CMK (cell line): Measurements from ENCODE around the gene SH3GL1.
A peak's percentile ranks its signal among the peaks of the same experiment; 100 is the strongest.
"Not testable (repeated sequence)": the region's sequence is repeated elsewhere in the genome, so short reads cannot be mapped to it uniquely, and the experiment has no call there.

Experiments
- DNase-seq: peaks from one replicate; pipeline ENCODE4 v3.0.0-alpha.2; 2010; ENCODE audit warnings: low read depth

Gene SH3GL1

DNA sequence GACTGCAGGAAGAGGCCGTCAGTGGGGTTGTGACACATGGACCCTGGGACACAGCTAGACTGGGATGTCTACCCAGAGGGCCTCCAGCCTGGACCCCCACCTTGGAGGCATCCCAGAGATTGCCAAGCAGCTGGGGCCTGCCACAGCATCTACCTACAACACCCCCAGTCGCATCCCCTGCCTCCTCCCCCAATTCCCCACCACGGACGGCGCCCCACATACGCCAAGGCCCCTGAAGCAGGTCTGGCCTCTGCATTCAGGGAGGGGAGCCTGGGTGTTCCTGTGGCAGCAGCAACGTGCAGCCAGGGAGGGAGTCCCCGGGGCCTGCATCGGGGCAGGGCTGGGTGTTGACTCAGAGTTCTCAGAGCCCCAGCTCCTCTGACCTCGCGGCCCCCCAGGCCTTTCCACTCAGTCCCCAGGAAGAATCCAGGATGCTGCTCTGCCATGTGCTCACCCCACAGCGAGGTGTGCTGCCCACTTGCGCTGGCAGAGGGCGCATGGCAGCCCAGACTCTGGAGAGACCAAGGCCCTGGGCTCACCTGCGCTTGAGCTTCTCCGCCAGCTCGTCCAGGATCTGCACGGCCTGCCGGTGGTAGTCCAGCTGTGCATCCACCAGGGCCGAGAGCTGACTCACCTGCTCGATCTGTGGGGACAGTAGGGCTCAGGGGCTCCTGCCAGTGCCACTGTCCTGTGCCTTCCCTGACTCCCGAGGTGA lies 37.4 kb downstream of the SH3GL1 start:
- no peak for DNase-seq

DNA sequence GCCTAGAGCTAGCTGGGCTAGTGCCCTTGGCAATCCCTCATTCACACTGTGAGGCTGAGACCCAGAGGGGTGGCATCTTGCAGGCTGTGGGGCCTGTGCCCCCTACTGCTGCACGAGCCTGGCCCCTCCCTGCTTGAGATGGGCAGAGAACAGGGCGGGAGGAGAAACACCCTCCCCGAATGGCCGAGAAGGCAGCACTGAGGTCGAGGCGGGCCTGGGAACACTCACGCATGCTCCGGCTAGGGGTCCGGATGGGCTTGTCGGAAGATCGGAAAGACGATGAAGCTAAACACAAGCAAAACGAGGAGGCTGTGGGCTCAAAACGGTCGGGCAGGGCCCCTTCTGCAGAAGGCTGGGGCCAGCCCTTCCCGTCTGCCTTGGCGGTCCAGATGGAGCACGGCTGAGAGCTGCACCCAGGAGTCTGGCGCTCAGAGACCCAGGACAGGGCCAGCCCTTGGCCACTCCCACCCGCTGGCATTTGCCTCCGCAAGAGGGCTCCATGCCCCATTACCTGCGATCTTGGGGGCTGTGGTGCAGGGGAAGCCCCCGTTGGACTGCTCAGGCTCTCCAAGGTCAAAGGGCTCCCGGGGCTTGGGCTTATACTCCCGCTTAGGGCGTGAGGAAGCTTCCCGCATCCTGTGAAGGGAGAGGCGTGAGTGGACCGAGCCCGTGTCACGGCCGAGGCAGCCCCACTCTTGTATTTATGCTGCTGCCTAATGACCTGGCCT lies 38.1 kb downstream of the SH3GL1 start:
- no peak for DNase-seq

DNA sequence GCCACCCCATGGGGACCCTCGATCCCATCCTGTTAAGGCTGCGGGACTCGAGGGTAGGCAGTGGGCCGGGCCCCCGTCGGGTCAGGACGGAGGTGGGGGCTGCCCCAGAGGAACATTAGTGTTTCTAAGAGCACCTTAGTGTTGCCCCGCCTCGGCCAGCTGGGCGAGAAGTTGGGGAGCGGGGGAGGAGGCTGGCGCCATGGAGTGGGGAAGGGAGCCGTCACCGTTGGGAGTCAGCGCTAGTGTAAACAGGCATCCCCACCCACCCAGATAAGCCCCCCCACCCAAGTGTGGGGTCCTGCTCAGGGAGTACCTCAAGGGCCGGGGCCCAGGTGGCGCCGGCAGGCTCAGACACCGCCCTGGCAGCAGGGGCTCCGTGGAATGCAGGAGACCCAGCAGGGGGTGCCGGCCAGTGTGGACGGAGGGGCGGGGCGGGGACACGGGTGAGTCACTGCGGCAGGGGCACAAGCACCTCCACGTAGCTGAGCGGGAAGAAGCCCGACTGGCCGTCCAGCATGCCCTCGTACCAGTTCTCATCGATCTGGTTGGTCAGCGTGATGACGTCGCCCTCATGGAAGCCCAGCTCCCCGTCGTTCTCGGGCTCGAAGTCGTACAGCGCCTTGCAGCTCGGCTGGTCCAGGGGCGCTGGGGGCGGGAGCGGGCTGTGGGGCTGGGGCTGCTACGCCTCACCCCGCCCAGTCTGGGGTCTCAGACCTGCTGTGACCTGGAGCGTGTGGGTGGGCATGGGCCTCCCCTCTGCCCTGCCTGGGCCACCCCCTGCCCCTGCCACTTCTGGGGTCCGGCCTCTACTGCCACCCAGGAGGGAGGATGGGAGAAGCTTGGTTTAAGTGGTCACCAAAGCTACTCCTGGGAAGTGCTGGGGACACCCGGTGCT lies 38.9 kb downstream of the SH3GL1 start:
- no peak for DNase-seq

DNA sequence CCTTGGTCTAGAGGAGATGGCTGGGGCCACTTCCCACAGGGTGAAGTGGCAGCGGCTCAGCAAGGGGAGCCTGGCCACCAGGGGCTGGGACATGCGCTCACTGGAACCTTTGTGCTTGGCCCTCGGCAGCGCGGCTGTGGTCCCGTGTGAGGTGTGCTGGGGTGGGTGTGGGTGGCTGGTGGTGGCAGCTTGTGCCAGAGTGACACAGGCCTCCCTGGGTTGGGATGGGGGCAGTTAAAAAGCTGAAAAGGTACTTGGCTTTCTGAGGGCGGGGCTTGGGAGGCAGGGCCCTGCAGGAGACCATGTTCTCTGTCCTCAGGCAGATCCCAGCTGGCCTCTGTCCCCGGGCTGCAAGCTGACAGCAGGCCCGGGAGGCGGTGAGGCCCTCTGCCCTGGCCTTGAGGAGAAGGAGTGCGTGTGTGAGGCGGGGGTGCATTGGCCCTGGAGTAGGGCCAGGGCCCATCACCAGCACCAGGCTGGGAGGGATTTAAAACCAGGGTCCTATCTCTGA lies 39.7 kb downstream of the SH3GL1 start:
- no peak for DNase-seq

DNA sequence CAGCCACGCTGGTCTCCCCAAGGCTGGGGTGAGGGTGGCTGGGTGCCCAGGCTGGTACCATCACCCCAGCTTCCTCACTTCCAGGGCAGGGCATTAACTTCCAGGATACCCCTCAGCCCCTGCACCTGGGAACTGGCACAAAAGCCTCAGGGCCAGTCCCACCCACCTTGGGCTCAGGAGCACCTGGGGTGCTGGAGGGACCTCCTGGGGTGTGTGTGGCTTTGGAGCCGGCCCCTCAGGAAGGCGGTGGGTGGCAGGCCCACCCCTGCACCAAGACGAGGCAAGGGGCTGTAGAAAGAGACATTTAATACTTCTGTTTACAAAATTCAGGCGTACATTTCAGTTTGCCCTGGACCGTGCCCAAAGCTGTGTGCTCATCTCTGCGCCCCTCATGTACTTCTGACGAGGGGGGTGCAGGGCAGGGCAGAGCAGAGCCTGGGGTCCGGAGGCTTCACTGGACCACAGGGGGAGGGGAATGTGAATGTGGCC lies 40.2 kb downstream of the SH3GL1 start:
- DNase-seq = no peak

DNA sequence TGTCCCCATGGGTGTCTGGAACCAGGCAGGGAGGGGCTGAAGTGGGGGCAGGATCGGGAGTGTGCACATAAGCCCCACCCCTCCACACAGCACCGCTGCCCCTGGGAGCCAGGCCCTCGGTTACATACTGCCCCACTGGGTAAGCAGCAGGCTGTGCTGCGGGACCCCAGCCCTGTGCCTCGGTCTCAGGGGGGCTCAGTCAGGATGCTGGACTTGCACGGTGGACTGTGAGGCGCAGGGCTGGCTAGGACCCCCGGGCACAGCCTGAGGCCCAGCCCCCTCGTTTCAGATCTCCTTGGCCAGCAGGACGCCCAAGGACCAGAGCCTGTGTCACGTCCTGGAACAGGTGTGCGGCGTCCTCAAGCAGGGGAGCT lies 40.7 kb downstream of the SH3GL1 start:
- DNase-seq = no peak

DNA sequence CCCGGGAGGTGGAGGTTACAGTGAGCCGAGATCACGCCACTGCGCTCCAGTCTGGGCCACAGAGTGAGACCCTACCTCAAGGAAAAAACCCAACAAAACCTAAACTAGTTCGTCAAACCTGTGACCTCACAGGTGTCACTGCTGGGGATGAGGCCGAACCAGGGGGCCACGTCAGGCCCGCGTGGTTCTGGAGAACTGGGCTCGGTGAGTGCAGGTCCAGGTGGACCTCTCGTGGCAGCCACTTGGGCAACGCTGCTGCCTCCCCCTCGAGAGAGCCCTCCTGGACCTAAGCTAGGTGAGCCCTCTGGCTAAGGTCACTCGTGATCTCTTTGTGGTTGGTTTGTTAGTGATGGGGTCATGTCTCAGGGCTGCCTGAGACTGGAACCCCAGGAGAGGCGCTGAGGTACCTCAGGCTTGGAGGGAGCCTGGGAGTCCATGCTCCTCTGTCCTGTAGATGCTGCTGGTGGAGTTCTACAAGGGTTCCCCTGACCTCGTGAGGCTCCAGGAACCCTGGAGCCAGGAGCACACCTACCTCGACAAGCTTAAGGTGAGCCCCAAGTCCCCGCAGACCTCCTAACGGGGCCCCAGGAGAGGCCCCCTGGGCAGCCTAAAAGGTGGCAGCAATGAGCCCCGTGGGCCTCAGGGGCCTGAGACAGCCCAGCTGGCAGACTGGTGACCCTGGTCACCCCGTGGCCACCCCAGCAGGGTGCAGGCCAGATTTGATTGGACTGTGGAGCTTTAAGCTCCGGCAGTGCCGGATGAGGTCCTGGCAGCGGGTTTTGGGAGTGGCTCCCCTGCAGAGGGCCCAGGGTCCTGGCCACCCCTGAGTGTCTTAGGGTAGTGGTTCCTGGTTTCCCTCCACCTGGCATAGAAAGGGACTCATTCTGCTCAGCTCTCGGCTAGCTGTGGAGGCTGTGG lies 41.4 kb downstream of the SH3GL1 start:
- DNase-seq = no peak

DNA sequence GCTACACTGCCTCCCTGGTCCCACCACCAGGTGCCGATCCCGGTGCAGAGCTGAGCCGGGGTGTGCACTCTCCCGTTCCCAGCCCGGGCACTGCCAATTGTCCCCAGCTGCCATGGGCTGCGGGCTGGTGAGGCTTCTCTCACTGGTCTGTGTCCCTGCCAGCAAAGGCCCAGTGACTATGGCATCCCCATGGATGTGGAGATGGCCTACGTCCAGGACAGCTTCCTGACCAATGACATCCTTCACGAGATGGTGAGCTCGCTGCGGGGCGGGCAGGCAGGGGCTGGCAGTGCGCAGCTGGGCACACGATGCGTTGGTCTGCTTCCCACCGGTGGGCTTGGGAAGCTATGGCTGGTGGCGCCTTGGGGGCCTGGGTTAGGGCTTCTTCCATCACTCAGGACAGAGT lies 42.4 kb downstream of the SH3GL1 start:
- no peak for DNase-seq

DNA sequence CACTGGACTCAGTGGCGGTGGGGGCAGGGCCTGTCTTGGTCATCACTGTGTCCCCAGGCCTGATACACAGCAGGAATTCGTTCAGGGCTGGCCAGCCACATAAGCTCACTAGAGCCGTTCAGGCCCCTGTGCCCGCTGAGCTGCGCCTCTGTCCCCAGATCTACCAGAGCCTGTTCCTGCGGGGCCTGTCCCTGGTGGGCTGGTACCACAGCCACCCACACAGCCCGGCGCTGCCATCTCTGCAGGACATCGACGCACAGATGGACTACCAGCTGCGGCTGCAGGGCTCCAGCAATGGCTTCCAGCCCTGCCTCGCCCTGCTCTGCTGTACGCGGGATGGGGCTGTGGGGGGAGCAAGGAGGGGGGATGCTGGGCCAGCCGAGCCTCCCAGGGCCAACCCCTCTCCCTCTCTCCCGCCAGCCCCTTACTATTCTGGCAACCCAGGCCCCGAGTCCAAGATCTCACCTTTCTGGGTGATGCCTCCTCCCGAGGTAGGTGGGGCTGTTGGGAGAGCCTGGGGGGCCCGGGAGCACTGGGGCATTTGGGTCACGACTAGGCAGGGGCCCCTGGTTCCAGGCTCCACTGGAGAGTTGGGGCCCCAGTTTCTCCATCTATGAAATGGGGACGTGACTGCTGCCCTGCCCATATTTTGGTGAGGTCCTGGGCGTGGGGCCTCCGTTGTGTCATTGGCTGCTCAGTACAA lies 43.1 kb downstream of the SH3GL1 start:
- DNase-seq = no peak

DNA sequence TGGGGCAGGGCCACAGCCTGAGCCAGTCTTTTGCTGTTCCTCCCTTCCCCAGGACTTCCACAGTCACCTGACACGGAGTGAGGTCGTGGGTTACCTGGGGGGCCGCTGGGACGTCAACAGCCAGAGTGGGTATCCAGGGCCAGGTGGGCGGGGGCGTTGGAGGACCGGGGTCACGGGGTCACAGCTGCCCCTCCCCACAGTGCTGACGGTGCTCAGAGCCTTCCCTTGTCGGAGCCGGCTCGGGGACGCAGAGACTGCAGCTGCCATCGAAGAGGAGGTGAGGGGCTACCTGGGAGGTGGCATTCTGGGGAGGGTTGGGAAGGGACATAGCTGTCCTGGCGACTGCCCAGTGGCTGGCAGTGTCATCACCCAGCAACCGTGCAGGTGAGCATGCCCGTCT lies 45.5 kb downstream of the SH3GL1 start:
- DNase-seq = no peak

DNA sequence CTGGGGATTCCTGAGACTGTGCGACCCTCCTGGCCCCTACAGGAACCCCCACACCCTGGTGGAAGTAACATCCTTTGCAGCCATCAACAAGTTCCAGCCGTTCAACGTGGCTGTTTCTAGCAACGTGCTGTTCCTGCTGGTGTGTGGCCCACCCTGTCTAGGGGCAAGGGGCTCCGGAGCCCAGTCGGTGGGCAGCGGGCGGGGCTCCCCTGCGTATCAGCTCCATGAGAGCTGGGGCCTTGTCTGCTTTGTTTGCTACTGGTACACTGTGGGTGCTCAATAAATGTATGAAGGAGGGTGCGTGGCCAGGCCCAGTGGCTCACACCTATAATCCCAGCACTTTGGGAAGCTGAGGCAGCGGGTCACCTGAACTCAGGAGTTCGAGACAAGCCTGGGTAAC lies 46.1 kb downstream of the SH3GL1 start:
- no peak for DNase-seq

DNA sequence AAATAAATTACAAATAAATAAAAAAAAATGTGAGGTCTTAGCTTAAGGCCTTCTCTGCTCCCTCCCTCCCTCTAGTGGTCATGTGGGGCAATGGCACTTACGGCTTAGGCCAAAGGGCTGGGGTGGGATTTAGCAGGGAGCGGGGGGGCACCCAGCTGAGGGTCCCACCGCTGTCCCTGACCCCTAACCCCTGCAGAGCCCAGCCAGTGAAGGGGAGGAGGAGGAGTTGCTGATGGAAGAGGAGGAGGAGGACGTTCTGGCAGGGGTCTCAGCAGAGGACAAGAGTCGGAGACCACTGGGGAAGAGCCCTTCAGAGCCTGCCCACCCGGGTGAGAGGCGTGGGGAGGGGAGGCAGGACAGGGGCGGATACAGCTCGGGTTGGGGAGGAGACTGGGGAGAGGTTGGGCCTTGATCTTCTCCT lies 47.6 kb downstream of the SH3GL1 start:
- DNase-seq = no peak

DNA sequence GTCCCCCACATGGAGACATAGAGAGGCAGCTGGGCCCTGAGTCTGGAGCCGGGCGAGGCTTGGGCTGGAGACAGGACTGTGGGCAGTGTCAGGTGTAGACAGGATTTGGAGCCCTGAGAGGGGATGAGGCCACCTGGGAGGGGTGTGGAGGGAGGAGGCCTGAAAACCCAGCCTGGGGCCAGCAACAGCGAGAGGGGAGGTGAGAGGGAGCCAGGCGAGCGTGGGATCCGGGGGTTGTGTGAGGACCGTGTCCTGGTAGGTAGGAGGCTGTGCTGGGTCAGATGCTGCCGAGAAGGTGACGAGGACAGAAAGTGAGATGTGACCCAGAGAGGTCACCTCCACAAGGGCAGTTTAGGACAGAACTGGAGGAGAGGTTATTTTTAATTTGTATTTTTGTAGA lies 49.6 kb downstream of the SH3GL1 start:
- DNase-seq = no peak

DNA sequence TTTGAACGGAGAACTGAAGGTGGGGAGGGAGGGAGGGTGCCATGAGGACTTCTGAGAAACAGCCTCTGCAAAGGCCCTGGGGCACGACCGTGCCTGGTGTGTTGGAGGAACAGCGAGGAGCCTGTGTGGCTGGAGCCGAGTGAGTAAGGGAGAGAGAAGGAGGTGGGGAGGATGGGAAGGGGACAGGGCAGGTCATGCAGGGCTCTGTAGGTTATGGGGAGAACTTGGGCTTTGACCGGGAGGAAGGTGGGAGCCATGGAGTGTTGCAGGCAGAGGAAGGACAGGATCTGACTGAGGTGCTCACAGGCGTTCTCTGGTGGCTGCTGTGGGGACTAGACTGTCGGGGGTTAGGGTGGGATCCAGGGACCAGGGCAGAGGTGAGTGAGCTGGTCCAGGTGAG lies 50.2 kb downstream of the SH3GL1 start:
- no peak for DNase-seq

DNA sequence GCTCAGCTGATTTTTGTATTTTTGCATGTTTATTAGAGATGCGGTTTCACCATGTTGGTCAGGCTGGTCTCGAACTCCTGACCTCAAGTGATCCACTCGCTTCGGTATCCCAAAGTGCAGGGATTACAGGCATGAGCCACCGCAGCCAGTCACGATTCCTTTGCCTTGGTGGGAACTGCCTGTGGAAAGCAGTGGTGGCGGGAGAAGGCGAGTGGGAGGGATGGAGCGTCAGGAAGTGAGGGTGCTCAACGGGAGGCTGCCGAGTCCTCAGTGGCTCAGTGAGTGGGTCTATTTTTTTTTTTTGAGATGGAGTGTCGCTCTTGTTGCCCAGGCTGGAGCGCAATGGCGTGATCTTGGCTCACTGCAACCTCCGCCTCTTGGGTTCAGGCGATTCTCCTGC lies 51.1 kb downstream of the SH3GL1 start:
- not testable (repeated sequence) for DNase-seq

DNA sequence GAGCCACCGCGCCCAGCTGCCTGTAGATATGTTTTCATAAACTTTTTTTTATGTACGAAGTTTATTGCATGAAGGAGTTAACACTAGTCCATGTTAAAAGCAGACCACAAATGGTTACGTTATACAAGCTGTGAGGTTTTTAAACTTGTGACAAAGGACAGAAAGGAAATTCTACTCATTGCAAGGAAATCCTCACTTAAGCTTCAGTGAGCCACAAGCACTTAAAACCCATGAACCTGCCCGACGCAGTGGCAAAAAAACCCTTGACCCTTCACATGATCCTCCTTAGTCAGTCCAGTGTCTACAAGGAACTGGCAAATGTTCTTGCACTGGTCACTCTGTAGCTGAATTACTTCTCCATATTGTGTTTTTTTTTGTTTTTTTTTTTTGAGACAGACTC lies 52.8 kb downstream of the SH3GL1 start:
- DNase-seq = no peak

DNA sequence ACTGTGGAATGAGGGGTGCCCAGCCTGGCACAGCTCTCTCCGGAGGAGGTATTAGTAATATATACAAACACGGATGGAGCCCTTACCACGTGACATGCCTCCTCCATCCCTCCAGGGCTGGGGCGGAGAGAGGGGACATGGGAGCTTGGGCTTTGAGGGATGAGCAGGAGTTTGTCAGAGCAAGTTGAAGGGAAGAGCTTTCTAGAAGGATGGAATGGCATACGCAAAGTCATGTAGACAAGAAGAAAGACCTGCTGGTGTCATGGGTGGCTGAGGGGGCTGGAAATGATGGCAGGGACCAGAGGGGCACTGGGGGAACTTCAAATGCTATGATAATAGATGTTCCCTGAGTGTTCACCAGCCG lies 54.3 kb downstream of the SH3GL1 start:
- DNase-seq = no peak

DNA sequence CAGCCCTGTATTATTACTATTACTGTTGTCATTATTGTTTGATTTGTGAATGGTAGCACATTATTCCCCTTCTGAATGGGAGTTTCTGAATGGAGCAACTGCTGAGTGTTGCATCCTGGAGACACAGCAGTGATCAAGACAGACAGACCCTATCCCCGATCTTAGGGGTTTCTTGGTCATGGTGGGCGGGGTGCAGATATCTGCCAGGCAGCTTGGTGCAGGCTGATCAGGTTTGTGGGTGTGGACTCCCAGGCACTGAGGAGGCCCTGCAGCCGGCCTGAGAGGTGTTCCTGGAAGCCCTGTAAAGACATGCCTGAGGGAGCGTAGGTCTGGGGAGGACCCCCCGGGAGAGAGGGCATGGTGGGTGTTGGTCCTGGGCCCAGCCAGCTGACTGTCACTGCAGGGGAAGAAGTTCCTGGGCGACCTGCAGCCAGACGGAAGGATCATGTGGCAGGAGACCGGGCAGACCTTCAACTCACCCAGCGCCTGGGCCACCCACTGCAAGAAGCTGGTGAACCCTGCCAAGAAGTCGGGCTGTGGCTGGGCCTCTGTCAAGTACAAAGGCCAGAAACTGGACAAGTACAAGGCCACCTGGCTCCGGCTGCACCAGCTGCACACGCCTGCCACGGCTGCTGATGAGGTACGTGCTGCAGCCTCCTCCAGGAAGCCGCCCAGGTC lies 54.9 kb downstream of the SH3GL1 start:
- DNase-seq = no peak

DNA sequence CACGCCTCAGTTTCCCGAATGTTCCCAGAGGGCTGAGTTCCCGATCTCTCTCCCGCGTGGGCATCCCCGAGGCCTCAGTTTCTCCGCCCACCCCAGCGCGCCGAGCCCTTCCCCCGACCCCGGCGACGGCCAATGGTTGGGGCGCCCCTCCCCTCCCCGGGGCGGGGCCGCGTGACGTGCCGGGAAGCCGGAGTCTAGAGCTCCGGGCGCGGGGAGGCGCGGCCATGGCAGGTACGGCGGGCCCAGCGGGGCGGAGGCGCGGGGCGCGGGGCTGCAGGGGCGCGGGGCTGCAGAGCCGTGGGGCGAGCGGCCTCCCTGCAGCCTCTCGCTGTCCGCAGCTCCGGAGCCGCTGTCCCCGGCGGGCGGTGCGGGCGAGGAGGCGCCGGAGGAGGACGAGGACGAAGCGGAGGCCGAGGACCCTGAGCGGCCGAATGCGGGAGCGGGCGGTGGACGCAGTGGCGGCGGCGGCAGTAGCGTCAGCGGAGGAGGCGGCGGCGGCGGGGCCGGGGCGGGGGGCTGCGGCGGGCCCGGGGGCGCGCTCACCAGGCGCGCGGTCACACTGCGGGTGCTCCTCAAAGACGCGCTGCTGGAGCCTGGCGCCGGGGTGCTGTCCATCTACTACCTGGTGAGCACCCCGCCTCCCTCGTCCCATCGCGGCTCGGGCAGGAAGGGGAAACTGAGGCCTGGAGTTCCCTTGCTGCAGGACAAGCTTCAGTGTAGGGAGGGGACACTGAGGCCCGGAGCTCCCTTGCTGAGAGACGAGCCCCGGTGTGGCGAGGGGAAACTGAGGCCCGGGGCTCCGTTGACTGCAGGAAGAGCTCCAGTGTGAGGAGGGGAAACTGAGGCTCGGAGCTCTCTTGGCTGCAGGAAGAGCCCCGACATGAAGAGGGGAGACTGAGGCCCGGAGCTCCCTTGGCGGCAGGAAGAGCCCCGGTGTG lies 56.7 kb downstream of the SH3GL1 start, which contains the start of gene MPND:
MPND (plus strand) TSS at position 193 of the 938 bp plus-strand sequence; CDS start at position 225, 32 bp downstream.
- DNase-seq = peak; percentile 56
